ENCODE measurements around the gene TPCN1.

TPCN1 gene

DNA sequence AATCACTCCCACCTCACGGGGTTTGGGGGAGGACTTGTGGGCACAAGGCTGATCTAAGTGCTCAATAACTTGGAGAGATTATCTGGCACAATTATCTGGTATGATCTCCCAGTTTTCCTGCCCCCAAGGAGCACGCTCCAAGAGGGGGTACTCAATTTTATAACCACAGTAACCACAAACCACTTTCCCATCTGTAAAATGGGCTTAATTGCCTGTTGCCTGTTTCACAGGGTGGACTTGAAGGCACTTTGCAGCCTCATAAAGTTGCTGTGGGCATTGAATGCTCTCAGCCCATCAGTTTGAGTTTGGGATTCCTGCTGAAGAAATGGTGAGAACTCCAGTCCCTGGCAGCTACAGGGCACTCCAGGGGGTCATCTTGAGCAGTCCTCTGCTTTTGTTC lies 109.2 kb downstream of the TPCN1 start:
- Histone ChIP-seq H3K4me3 (ENCODE audit: insufficient read depth, low read depth, low read length, poor library complexity, severe bottlenecking) (no peak overlapping the region), H3K9me3 (ENCODE audit: control insufficient read depth, low read length) (no peaks in the 10 kb centered on the region), H3K4me1 (ENCODE audit: control insufficient read depth, insufficient read depth, low read length, poor library complexity, severe bottlenecking) (peaks cover 12% of the 10 kb centered on the region), H3K27me3 (replicated peaks; ENCODE audit: control insufficient read depth, insufficient read depth, low read length, poor library complexity, severe bottlenecking) (no peaks in the 10 kb centered on the region), H3K27ac (ENCODE audit: insufficient read depth, low read length, poor library complexity, severe bottlenecking) (no peak overlapping the region), H3K36me3 (ENCODE audit: control insufficient read depth, insufficient read depth, low read length) (peaks cover 20% of the 10 kb centered on the region)
- no peak for DNase-seq

DNA sequence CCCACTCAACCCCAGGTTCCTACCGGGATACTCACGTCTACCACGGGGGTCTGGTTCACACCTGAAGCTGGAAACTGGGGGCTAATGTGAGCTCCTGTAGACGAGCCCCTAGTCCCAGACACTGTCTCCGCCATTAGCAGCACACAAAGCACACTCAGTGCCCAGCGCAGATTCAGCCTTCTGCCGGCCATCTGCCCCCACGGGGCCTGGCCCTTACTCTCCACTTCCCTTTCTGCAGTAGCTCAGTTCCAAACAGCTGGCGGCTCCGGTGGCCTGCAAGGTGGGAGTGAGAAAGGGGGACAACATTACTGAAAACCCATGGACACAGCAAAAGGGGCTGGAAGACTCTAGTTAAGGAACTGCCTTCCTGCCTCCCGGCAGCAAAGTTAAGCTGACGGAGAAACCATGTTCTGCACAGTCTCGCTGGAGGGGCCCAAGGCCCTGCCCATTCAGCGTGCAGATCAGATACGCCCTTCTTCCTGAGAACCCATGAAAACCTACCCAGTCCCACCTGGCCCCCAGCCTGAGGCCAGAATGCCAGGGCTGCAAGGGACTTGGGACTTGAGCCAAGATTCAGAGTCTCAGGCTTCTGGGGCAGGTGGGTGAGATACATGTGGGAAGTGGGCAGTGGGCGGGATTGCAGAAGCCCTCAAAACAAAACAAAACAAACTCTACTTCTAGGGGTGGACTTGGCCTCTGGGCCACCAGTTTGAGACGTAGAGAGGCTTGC lies 111.6 kb downstream of the TPCN1 start:
- Histone ChIP-seq H3K4me3 (ENCODE audit: insufficient read depth, low read depth, low read length, poor library complexity, severe bottlenecking) (no peak overlapping the region), H3K27ac (ENCODE audit: insufficient read depth, low read length, poor library complexity, severe bottlenecking) (no peak overlapping the region), H3K9me3 (ENCODE audit: control insufficient read depth, low read length) (no peaks in the 10 kb centered on the region), H3K4me1 (ENCODE audit: control insufficient read depth, insufficient read depth, low read length, poor library complexity, severe bottlenecking) (peaks cover 12% of the 10 kb centered on the region), H3K36me3 (ENCODE audit: control insufficient read depth, insufficient read depth, low read length) (peaks cover 20% of the 10 kb centered on the region), H3K27me3 (replicated peaks; ENCODE audit: control insufficient read depth, insufficient read depth, low read length, poor library complexity, severe bottlenecking) (no peaks in the 10 kb centered on the region)
- DNase-seq: no peak

DNA sequence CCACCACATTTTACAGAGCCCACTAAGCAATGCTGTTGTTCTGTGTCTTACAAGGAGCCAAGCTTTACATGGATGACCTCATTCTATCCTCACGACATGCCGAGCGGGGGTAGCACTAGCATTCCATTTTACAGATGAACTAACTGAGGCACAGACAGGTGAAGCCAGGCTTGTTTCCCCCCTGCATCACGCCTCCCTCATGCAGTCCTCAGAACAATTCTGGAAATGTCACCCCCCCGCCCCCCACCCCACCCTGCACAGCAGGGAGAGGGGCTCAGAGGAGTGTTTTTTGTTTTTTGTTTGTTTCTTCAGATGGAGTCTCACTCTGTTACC lies 112.1 kb downstream of the TPCN1 start:
- DNase-seq: no peak
- H3K4me1 ChIP-seq (ENCODE audit: control insufficient read depth, insufficient read depth, low read length, poor library complexity, severe bottlenecking): peaks cover 12% of the 10 kb centered on the region
- no peaks in the 10 kb centered on the region for H3K9me3 ChIP-seq (ENCODE audit: control insufficient read depth, low read length)
- no peak overlapping the region for H3K4me3 ChIP-seq (ENCODE audit: insufficient read depth, low read depth, low read length, poor library complexity, severe bottlenecking)
- no peaks in the 10 kb centered on the region for H3K27me3 ChIP-seq (replicated peaks; ENCODE audit: control insufficient read depth, insufficient read depth, low read length, poor library complexity, severe bottlenecking)
- no peak overlapping the region for H3K27ac ChIP-seq (ENCODE audit: insufficient read depth, low read length, poor library complexity, severe bottlenecking)
- H3K36me3 ChIP-seq (ENCODE audit: control insufficient read depth, insufficient read depth, low read length): peaks cover 20% of the 10 kb centered on the region

GRCh38 chr12:113333877-113334785 lies 112.9 kb downstream of the TPCN1 start:
- DNase-seq: no peak
- Histone ChIP-seq H3K4me1 (ENCODE audit: control insufficient read depth, insufficient read depth, low read length, poor library complexity, severe bottlenecking) (peaks cover 11% of the 10 kb centered on the region), H3K4me3 (ENCODE audit: insufficient read depth, low read depth, low read length, poor library complexity, severe bottlenecking) (peak overlapping the region; percentile 88), H3K27me3 (replicated peaks; ENCODE audit: control insufficient read depth, insufficient read depth, low read length, poor library complexity, severe bottlenecking) (no peaks in the 10 kb centered on the region), H3K9me3 (ENCODE audit: control insufficient read depth, low read length) (no peaks in the 10 kb centered on the region), H3K36me3 (ENCODE audit: control insufficient read depth, insufficient read depth, low read length) (peaks cover 19% of the 10 kb centered on the region), H3K27ac (ENCODE audit: insufficient read depth, low read length, poor library complexity, severe bottlenecking) (peak overlapping the region; percentile 53)

DNA sequence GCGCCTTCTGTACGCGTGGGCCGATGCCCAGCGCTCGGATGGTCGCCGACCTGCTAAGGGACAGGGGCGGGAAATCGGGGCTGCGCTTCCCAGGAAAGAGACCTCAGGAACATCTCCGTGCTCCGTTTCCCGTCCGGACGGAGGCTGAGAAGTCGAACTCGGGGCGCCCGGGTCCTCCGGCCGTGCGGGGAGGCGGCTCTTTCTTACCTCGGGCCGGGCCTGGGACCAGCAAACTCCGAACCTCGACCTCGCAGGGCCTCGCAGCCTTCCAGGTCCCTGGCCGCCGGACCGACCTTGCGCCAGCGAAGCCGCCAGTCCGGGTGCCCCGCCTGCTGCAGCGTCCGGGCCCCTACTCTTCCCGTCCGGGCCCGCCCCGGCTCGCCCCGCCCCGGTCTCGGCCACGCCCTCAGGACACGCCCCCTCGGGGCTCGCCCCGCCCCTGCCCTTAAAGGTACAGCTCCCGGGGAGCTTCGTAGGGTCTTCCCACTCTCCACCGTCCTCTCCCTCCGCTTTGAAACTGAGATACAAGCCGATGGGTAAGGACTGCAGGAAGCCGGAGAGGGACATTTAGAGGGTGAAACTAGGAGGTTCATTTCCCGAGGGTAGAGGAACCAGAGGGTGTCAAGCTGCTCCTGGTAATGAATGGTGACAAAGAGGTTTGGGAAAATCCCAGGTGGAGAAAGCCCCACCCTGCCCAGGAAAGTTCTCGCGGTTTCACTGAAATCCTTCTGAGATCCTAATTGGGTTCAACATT lies 113.7 kb downstream of the TPCN1 start, which contains the start of gene SLC8B1:
Gene SLC8B1 (minus strand): TSS at position 324 of the 754 bp plus-strand sequence. CDS start 2,231 bp downstream, outside the sequence.
- DNase-seq: peak; percentile 74 to 79 (median 77)
- H3K27me3 ChIP-seq (replicated peaks; ENCODE audit: control insufficient read depth, insufficient read depth, low read length, poor library complexity, severe bottlenecking): no peaks in the 10 kb centered on the region
- no peaks in the 10 kb centered on the region for H3K9me3 ChIP-seq (ENCODE audit: control insufficient read depth, low read length)
- H3K27ac ChIP-seq (ENCODE audit: insufficient read depth, low read length, poor library complexity, severe bottlenecking): peak within 1 kb of the TSS; percentile 53
- peak within 1 kb of the TSS; percentile 88 for H3K4me3 ChIP-seq (ENCODE audit: insufficient read depth, low read depth, low read length, poor library complexity, severe bottlenecking)
- peaks cover 8% of the 10 kb centered on the region for H3K4me1 ChIP-seq (ENCODE audit: control insufficient read depth, insufficient read depth, low read length, poor library complexity, severe bottlenecking)
- peaks cover 12% of the 10 kb centered on the region for H3K36me3 ChIP-seq (ENCODE audit: control insufficient read depth, insufficient read depth, low read length)

GRCh38 chr12:113339540-113339939 lies 118.3 kb downstream of the TPCN1 start:
- Histone ChIP-seq H3K27ac (ENCODE audit: insufficient read depth, low read length, poor library complexity, severe bottlenecking) (no peak overlapping the region), H3K27me3 (replicated peaks; ENCODE audit: control insufficient read depth, insufficient read depth, low read length, poor library complexity, severe bottlenecking) (no peaks in the 10 kb centered on the region), H3K36me3 (ENCODE audit: control insufficient read depth, insufficient read depth, low read length) (no peaks in the 10 kb centered on the region), H3K9me3 (ENCODE audit: control insufficient read depth, low read length) (no peaks in the 10 kb centered on the region), H3K4me1 (ENCODE audit: control insufficient read depth, insufficient read depth, low read length, poor library complexity, severe bottlenecking) (no peaks in the 10 kb centered on the region), H3K4me3 (ENCODE audit: insufficient read depth, low read depth, low read length, poor library complexity, severe bottlenecking) (no peak overlapping the region)
- no peak for DNase-seq

DNA sequence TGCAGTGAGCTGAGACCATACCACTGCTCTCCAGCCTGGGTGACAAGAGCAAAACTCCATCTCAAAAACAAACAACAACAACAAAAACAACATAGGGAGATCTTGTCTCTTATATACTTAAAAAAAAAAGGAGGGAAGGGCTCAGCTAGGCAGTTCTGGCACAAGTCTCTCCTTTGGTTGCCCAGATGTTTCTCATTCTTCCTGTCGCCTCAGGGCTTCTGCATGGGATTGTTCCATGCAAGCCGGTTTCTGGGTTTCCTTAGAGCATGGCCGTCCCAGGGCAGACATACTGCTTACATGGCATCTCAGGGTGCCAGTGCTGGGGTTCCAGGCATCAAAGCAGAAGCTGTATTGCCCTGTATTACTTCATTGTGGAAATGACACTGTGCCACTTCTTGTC lies 118.8 kb downstream of the TPCN1 start:
- no peaks in the 10 kb centered on the region for H3K9me3 ChIP-seq (ENCODE audit: control insufficient read depth, low read length)
- no peak overlapping the region for H3K27ac ChIP-seq (ENCODE audit: insufficient read depth, low read length, poor library complexity, severe bottlenecking)
- no peak overlapping the region for H3K4me3 ChIP-seq (ENCODE audit: insufficient read depth, low read depth, low read length, poor library complexity, severe bottlenecking)
- H3K36me3 ChIP-seq (ENCODE audit: control insufficient read depth, insufficient read depth, low read length): no peaks in the 10 kb centered on the region
- DNase-seq: no peak
- no peaks in the 10 kb centered on the region for H3K4me1 ChIP-seq (ENCODE audit: control insufficient read depth, insufficient read depth, low read length, poor library complexity, severe bottlenecking)
- no peaks in the 10 kb centered on the region for H3K27me3 ChIP-seq (replicated peaks; ENCODE audit: control insufficient read depth, insufficient read depth, low read length, poor library complexity, severe bottlenecking)

DNA sequence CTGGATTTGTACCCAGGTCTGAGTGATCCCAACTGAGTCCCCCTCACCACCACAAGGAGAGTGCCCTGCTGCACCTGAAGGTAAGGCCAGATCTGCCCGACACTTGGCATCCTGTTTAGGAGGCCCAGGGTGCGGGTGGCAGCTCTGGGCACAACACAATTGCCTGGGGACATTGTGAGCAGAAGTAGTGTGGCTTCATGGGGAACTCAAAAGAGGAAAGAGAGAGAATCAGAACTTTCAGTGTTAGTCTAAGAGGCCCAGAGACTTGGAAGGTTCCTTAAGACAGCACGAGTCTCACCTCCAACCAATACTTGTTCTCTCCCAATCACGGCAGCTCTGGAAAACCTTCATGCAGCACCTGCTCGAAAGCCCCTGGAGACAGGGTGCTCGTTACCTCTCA lies 120.3 kb downstream of the TPCN1 start:
- Histone ChIP-seq H3K27me3 (replicated peaks; ENCODE audit: control insufficient read depth, insufficient read depth, low read length, poor library complexity, severe bottlenecking) (no peaks in the 10 kb centered on the region), H3K4me1 (ENCODE audit: control insufficient read depth, insufficient read depth, low read length, poor library complexity, severe bottlenecking) (no peaks in the 10 kb centered on the region), H3K4me3 (ENCODE audit: insufficient read depth, low read depth, low read length, poor library complexity, severe bottlenecking) (no peak overlapping the region), H3K27ac (ENCODE audit: insufficient read depth, low read length, poor library complexity, severe bottlenecking) (no peak overlapping the region), H3K9me3 (ENCODE audit: control insufficient read depth, low read length) (no peaks in the 10 kb centered on the region), H3K36me3 (ENCODE audit: control insufficient read depth, insufficient read depth, low read length) (no peaks in the 10 kb centered on the region)
- DNase-seq: no peak

DNA sequence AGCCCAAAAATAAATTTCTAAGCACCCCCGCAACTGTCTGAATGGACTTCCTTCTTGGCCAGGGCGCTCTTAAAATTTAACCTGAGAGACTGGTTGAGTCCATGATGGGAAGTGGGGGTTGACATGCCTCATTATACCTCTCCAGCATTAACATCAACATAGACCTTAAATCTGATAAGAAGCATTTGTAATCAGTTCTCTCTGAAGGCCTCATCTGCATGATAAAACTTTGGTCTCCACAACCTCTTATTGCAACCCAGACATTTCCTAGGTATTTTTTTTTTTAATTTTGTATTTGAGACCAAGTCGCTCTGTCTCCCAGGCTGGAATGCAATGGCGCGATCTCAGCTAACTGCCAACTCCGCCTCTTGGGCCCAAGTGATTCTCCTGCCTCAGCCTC lies 124.1 kb downstream of the TPCN1 start:
- Histone ChIP-seq H3K4me3 (ENCODE audit: insufficient read depth, low read depth, low read length, poor library complexity, severe bottlenecking) (no peak overlapping the region), H3K36me3 (ENCODE audit: control insufficient read depth, insufficient read depth, low read length) (no peaks in the 10 kb centered on the region), H3K27ac (ENCODE audit: insufficient read depth, low read length, poor library complexity, severe bottlenecking) (no peak overlapping the region), H3K4me1 (ENCODE audit: control insufficient read depth, insufficient read depth, low read length, poor library complexity, severe bottlenecking) (no peaks in the 10 kb centered on the region), H3K9me3 (ENCODE audit: control insufficient read depth, low read length) (no peaks in the 10 kb centered on the region), H3K27me3 (replicated peaks; ENCODE audit: control insufficient read depth, insufficient read depth, low read length, poor library complexity, severe bottlenecking) (no peaks in the 10 kb centered on the region)
- DNase-seq: no peak

Data from effector memory CD4-positive, alpha-beta T cell (primary cell).